ENCODE measurements around the gene RAX2.
"Not testable (repeated sequence)": the region's sequence is repeated elsewhere in the genome, so short reads cannot be mapped to it uniquely, and the experiment has no call there.

The RAX2 gene

GRCh38 chr19:3760871-3761361, 11.1 kb downstream of the RAX2 start:
- DNase-seq (ENCODE audit: low read depth), result no peak

DNA sequence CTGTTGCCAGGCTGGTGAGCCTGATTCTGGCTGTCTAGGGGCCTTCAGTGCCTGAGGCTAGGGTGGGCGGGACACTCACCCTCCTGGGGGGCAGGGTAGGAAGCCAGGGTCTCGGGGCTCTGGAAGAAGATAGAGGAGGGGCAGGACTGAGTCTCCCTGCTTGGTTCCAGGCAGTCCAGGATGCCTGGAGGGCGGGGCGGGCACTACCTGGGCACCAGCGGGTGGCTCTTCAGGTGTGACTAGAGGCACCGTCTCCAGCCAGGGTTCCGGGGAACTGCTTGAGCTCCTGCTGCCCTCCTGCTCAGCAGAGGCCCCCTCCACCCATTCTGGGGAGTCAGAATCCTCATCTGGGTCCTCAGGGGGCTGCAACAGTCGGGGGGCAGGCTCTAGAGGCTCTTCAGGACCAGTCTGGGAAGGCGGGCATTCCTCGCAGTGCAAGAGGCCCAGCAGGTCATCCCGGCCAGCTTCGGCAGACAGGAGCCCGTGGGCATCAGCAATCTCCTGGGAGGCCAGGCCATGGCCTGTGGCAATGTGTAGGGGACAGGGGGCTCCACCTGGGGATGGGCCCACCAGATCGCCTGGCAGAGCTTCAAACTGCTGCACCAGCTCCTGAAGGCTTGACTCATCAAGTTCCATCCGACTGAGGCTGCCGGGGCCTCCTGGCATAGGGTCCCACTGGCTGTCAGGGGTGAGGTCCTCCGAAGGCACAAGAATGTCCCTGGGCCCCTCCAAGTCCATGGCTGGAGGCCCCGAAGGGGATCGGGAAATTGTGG, 12.4 kb downstream of the RAX2 start:
- no peak for DNase-seq (ENCODE audit: low read depth)

DNA sequence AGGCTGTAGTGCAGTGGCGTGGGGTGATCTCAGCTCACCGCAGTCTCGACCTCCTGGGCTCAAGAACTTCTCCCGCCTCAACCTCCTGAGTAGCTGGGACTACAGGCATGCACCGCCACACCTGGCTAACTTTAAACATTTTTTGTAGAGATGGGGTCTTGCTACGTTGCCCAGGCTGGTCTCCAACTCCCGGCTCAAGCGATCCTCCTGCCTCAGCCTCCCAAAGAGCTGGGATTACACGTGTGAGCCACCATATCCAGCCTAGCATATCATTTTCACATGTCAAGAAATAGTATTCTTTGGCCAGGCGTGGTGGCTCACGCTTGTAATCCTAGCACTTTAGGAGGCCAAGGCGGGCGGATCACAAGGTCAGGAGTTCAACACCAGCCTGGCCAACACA, 13.7 kb downstream of the RAX2 start:
- not testable (repeated sequence) for DNase-seq (ENCODE audit: low read depth)

- not testable (repeated sequence) for DNase-seq (ENCODE audit: low read depth)
These were observed 14.3 kb downstream of the RAX2 start for GRCh38 chr19:3757705-3758104.

- no peak for DNase-seq (ENCODE audit: low read depth)
These were observed 18.2 kb downstream of the RAX2 start for GRCh38 chr19:3753631-3754410.

- DNase-seq (ENCODE audit: low read depth), result no peak
These were observed 19.5 kb downstream of the RAX2 start for GRCh38 chr19:3752492-3752891.

DNA sequence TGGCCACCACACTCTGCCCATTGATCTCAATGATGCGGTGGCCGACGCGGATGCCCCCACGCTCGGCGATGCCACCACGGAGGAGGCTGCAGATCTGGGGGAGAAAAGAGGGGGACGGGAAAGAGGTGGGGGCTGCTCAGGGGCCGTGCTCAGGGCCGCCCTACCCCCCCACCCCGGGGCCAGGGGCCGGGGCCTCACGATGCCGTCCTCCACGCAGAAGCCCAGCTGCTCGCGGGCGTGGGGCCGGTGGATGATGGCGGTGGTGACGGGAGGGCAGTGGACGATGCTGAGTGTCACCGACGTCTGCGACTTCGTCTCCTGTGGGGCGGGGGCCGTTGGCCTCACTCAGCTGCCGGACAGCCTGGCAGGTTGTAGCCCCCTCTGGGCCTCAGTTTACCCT, 20.8 kb downstream of the RAX2 start:
- no peak for DNase-seq (ENCODE audit: low read depth)

DNA sequence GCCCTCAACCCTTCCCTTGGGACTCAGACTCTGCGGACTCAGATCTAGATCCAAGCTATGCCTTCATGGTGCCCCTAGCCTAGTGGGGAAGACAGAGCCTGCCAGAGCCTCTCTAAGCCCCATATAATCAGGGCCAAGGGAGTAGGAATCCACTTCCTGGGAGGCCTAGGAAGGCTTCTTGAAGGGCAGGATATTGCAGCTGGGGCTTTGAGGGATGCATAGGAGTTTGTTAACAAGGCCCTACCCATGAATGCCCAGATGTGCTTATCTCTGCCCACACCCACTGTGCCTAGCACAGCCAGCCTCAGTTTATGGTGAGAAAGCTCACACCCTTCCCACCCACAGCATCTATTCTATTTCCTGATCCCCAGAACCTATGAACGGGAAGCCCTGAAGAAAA, 21.8 kb downstream of the RAX2 start:
- no peak for DNase-seq (ENCODE audit: low read depth)

DNA sequence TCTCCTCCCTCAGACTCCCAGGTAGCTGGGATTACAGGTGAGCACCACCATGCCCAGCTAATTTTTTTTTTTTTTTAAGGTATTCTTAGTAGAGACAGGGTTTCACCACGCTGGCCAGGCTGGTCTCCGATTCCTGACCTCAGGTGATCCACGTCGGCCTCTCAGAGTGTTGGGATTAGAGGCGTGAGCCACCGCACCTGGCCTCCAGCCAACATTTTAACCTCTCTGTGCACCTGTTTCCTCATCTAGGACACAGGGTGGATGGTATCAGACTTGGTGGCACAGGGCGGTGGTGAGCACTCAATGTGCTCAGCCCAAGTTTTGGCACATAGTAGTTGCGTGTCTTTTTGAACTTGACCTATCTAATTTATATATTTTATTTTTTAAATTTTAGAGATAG, 23.1 kb downstream of the RAX2 start:
- DNase-seq (ENCODE audit: low read depth), result no peak

- no peak for DNase-seq (ENCODE audit: low read depth)
These were observed 25.5 kb downstream of the RAX2 start for GRCh38 chr19:3746371-3747056.

GRCh38 chr19:3745363-3746045, 26.5 kb downstream of the RAX2 start:
- no peak for DNase-seq (ENCODE audit: low read depth)

GRCh38 chr19:3743486-3743885, 28.5 kb downstream of the RAX2 start:
- no peak for DNase-seq (ENCODE audit: low read depth)

GRCh38 chr19:3740431-3740830, 31.6 kb downstream of the RAX2 start:
- DNase-seq (ENCODE audit: low read depth), result no peak

DNA sequence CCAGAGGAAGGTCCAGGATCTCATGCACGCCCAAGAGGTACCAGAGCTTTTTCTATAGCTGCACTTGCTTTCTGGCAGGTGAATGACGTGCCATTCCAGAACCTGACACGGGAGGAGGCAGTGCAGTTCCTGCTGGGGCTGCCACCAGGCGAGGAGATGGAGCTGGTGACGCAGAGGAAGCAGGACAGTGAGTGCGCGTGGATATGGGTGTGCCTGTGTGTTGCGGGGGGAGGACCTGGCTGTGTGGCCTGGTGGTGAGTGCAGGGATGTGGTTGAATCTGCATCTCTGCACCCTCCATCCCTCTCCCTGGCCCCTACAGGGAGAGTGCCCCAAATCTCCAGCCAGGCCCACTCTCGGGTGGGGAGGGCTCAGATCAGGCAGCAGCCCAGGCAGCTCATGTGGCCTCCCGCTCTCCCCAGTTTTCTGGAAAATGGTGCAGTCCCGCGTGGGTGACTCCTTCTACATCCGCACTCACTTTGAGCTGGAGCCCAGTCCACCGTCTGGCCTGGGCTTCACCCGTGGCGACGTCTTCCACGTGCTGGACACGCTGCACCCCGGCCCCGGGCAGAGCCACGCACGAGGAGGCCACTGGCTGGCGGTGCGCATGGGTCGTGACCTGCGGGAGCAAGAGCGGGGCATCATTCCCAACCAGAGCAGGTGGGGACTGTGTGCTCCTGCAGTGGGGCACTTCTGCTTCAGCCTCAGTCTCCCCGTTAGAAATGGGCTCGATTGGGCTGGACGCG, 33.4 kb downstream of the RAX2 start:
- no peak for DNase-seq (ENCODE audit: low read depth)

DNA sequence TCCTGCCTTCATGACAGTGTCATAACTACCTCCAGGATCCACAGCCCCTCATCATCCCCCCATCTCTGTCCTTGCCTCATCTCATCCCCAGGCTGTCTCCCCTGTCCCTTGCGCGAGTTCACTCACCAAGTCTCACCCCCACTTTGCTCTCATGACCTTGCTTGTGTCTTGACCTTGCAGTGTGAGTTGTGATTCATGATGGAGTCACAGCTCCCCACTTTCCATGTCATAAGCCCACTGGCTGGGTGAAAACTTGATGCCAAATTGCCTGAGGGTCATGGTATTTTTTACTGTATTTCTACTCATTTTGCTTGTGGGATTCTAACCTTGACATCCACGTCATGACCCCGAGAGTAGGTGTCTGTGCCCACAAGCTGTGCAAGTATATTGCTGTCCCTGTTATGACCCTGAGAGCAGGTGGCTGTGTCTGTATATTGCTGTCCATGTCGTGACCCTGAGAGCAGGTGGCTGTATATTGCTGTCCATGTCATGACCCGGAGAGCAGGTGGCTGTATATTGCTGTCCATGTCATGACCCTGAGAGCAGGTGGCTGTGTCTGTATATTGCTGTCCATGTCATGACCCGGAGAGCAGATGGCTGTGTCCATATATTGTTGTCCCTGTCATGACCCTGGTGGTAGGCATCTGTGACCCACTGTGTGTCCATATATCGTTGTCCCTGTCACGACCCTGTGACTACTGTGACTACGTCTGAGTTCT, 34.4 kb downstream of the RAX2 start:
- DNase-seq (ENCODE audit: low read depth), result no peak

DNA sequence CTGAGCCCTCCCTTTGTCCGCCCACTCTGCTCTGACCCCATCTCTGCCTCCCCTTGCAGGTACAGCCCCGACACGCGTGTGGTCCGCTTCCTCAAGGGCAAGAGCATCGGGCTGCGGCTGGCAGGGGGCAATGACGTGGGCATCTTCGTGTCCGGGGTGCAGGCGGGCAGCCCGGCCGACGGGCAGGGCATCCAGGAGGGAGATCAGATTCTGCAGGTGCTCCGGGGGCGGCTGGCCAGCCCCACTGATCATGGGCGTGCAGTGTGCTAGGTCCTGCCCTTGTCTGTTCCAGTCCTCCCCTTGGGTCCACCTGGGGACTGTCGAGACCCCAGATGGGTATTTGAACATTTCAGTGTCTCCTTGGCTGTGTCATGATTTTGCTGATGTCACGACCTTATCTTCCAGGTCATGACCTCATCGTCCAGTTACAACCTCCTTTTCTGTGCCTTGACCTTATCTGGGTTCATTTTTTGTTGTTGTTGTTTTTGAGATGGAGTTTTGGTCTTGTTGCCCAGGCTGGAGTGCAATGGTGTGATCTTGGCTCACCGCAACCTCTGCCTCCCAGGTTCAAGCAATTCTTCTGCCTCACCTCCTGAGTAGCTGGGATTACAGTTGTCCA, 35.8 kb downstream of the RAX2 start:
- no peak for DNase-seq (ENCODE audit: low read depth)

- DNase-seq (ENCODE audit: low read depth), result no peak
These were observed 37.8 kb downstream of the RAX2 start for GRCh38 chr19:3734310-3734600.

DNA sequence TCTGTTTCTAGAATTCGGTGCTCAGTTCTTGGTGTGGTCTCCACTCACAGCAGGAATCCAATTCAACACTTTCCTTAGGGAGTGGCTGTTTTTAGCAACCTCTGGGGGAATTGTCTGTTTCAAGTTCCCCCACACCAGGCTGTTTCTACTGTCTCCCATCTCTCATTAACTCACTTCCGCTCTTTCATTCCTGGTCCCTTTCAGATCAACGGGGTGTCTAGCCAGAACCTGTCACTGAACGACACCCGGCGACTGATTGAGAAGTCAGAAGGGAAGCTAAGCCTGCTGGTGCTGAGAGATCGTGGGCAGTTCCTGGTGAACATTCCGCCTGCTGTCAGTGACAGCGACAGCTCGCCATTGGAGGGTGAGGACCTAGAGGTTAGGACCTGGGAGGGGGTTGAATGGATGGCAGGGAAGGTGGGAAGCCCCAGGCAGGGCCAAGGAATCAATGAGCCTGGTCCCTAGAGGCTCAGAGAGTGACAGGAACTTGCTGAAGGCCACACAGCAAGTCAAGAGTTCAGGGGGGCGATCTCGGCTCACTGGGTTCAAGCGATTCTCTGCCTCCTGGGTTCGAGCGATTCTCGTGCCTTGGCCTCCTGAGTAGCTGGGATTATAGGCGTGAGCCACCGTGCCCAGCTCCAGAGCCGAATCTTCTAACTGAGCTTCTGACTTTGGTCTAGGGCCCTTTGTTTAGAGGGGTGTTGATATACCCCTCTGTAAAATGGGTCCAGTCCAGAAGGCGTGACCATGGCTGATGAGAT, 38.3 kb downstream of the RAX2 start:
- no peak for DNase-seq (ENCODE audit: low read depth)

- DNase-seq (ENCODE audit: low read depth), result no peak
These were observed 39.9 kb downstream of the RAX2 start for GRCh38 chr19:3732108-3732507.
